Left kidney (tissue), 2 donors: ENCODE data around the gene CXCL8. TPM values are rescaled to one million over a fixed set of nuclear protein-coding genes. Genes with fewer than 3 reads are reported as not detected.

Experiments used
- DNase-seq: peaks from one replicate; pipeline ENCODE4 v3.0.0-alpha.2; 2013
- polyA plus RNA-seq: library from polyadenylated mRNA; unstranded; fragments of 120-200 nt; gene quantifications from one replicate; pipeline ENCODE4 v1.2.1, GENCODE V29; 2013; ENCODE audit not compliant: insufficient read length

CXCL8 gene
- polyA plus RNA-seq, 1 donor = 0.63 TPM

DNA sequence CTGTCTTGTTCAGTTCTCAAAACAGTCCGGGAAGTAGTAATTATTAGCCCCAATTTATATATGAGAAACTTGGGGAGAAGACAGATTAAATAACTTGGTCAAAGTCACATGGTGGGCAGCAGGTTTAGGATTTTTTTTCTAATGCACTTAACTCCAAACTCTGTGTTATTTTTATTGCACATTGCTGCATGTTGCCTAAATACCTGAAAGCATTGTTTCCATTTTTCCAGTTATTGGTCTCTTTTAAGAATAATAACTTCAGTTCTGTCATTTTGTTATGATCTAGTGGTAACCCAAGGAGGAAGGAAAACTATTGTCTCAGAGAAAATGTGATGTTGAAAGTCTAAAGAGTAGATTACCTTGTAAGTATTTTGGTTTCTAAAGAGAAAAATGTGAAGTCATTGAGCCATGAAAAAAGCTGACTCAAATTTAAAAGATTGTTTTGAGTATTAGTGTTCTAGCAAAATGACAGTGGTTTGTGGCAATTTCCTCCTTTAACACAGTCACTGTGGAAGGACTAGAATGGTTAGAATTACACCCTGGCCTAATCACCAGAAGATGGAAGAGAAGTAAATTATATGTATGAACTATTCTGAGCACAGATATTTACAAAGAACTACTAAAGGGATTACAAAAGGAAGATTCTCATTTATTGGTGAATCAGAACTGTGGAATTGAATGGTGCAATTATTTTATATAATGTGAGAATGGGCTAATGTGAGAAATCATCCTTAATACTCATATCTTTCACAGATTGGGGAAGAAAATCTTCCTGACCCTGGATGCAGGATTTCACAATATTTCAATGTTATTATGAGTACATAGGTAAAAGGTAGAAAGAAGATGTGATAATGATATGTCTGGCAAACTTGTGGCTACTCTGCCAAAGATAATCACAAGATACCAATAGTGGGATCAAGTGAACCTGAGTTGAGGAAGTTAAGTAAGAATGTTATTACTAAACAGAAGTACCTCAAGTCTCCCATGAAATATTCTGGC is 21.7 kb upstream of the CXCL8 start:
- no peak for DNase-seq

DNA sequence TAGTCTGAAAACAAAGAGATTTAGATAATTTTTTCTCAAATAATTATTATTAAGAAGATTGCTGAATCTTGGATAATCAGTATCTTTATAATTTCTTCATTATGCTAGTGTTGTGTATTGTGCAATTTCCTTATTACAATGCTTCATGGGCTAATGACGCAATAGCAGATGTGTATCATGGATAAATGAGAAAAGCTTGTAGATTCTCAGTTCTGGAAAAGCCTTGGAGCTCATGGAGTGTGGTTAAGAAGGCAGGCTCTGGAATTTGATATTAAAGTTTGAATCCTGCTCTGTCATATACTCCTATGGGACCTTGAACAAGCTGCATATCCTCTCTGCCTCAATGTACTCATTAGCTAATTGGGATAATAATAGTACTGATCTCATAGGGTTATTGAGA is 18.9 kb upstream of the CXCL8 start:
- DNase-seq = no peak

DNA sequence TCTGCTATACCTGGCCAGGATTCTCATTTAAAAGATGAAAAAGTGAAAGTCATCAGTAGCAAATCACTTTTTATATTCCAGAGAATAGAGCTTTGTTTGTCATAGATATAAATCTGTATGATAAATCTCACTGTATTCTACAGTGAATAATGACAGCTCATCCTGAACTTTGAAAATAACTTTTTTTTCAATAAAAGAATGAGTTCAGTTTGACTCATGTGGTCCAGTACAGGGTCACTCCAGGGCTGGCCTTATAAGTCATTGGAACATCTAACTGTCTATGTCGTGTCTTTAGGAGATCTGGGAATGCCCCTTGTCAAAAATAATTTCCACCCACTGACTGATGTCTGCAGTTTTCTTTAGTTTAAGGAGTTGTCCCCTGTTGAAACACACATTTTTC is 18.5 kb upstream of the CXCL8 start:
- DNase-seq = no peak

DNA sequence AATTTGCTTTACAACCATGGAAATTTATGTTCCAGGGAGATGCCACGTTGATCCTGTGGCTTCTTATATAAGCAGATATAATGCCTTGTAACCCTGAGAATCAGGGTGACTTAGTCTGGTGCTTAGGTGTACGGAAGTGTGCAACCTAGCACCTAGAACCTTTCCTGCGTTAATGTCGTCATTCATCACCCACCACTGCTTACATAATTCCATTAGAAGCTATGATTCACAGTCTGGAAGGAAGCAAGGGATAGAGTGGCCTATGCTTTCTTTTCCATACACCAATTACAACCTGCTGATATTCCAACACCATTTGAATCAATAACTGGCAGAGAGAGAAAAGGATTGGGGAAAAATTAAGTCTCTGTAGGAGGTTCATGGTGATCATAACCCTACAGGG is 17.3 kb upstream of the CXCL8 start:
- no peak for DNase-seq

DNA sequence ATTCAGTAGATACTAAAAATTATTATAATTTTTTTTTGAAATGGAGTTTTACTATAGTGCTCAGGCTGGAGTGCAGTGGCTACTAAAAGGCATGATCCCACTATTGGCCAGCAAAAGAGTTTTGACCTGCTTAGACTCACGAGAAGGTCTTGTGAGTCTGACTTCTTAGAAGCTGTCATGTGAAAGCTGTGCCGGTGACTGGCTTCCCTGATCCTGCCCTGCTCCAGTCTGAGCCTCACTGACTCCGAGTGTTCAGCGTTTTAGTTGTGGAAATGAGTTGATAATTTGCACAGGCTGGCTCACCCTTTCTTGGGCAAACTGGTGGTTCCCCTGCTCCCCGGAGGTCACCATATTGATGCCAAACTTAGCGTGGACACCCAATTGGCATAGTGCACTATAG is 16.4 kb upstream of the CXCL8 start:
- DNase-seq = no peak

DNA sequence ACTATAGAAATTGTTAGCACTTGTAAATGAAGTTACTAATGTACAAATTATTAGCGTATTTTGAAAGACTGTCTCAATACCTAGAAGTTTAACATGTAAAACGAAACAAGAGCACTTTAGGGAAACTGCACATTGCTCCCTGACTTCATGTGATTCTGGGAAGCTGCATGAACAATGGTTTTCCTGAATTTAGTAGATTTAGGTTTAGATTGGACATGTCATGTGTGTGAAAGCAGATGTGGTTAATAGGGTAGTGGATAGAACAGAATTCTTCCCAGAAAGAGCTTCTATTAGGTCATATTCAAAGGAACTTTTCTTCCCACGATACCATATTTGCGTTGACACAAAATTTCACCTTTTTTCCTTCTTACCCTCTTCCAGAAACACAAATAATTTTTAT is 14.9 kb upstream of the CXCL8 start:
- no peak for DNase-seq

DNA sequence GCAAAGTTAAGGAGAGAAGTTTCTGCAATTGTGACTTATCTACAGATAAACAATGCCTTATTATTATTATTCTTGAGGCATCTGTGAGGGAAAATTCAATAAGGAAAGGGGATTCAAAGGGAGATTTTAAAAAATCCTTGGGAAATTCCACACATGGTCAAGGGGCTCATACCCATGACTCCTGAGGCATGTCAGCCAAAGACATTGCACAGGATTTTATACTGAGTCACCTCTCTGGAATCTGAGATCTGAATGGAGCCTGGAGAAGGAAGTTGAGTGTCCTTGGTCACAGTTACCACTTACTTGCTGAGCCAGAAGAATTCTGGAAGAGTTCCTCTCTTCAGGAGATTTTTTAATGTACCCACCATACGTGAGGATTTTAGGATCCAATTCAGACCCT is 14.4 kb upstream of the CXCL8 start:
- no peak for DNase-seq

DNA sequence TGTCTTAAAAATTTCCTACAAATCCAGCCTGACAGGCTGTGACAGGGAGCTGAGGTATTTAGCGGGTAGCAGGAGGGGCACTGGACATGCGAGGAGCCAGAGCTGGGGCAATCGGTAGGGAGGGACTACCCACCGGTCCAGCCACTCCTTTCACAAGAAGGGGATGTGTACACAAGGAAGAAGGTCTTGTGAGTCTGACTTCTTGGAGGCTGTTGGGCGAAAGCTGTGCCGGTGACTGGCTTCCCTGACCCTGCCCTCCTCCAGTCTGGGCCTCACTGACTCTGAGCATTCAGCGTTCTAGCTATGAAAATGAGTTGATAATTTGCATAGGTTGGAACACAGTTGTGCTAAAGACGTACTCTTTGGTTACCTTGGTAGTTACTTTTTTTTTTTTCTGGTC is 12.7 kb upstream of the CXCL8 start:
- no peak for DNase-seq

DNA sequence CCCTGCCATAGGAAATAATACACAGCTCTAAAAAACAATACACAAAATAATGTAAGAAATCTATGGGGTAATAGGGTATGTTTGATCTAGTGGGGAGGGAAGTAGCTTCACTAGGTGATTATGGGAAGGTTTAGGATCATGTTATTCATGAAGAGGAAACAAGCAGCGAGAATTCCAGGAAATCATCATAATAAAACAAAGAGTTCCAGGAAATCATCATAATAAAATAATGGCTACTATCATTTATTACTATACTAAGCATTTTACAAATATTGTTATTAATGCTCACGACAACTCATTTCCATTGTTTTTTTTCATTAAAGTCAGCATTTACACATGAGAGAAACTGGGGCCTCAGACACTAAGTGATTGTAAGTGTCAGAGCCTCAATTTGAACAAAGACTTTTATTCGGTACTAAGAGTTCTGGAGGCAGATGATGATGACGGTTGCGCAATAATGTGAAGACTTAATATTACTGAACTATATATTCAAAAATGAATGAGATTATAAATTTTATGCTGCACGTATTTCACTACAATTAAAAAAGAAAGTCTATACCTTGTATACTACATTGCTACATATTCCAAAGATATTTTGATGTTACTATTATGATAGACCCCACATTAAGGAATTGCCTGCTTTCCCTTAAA is 12.2 kb upstream of the CXCL8 start:
- DNase-seq = no peak

DNA sequence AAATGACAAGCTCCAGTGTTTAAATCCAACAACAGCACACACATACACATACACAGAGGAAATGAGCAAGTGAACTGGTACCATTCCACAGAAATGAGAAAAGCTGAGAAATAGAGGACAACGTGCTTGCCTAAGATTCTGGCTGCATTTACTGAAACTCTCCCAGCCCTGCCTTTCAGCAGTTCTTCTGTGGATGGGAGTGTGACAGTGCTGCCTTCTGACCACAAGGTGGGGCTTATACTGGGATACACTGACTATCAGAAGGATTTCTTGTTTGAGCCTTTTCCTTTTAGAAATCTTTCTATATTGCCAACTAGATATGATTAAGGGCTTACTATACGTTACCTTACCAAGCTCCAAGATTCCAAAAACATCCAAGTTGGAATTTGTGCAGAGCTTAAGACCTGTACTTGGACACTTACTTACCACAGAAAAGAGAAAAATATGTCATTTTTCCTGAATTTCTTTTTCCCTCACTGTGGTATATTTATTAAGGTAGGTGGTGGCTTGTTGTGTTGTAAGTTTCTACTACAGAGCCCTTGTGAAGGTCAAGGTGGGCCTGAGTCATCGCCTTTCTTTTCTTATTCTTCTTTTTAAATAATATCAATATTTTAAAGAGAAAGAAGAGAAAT is 10.7 kb upstream of the CXCL8 start:
- DNase-seq = peak; percentile 54

DNA sequence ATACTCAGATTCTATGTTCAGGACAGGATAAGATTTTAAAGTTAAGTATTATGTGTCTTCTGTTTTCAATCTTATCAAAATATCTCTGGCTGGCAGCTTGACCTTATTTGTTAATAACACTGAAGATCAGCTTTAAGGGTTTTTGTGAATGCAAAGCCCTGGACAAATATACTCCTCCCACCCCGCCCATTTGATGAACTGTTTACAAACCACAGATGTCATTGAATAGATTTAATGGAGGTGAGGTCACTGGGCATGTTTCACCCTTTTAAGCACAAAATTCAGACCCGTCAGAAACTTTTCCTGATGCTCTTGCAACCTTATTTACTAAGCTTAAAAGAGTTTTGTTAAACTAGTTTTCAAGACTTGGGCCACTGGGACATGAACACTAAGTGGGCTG is 10.1 kb upstream of the CXCL8 start:
- no peak for DNase-seq

DNA sequence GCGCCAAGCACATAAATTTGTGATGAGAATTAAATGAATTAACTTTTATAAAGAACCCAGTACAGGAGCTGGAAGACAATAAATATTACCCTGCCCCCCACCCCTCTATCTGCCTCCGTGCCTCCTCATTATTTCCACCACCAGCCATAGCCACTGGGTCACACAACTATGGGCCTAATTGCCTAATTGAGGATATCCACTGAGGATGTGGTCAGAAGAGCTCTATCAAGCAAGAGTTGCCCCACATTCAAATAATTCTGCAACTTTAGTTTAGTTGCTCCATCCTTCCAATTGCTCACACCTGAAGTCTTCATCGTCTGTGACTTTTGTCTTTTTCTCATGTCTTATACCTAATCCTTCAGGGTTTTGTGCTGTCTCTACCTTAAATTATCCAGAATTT is 9.5 kb upstream of the CXCL8 start:
- DNase-seq = no peak

DNA sequence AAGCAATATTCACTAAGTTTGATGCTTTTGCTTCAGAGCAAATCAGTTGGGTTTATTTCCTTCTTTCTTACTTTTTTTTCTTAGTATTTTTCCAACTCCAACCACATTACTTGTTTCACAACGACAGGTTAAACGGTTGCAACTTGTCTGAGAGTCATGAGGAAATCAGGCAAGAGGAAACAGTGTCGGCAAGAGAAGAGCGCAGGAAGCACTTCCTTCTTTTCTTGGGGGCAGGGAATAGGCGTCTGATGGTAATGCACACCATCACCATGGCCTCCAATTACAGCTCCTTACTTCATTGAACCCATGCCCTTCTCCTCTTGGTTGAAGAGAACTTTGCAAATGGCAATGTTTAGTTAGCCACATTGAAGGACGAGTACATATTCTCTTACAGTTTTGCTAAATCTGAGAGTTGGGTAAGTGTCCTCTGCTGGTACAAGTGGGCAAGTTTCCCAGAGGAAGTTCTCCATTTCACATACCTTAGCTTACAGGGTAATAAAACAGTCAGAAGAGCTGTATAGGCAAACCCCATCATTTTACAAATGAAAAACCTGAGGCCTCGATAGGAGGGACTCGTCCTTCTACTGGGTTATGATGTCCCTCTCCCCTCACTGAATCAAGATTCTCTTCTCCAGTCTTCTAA is 8.3 kb upstream of the CXCL8 start:
- no peak for DNase-seq

DNA sequence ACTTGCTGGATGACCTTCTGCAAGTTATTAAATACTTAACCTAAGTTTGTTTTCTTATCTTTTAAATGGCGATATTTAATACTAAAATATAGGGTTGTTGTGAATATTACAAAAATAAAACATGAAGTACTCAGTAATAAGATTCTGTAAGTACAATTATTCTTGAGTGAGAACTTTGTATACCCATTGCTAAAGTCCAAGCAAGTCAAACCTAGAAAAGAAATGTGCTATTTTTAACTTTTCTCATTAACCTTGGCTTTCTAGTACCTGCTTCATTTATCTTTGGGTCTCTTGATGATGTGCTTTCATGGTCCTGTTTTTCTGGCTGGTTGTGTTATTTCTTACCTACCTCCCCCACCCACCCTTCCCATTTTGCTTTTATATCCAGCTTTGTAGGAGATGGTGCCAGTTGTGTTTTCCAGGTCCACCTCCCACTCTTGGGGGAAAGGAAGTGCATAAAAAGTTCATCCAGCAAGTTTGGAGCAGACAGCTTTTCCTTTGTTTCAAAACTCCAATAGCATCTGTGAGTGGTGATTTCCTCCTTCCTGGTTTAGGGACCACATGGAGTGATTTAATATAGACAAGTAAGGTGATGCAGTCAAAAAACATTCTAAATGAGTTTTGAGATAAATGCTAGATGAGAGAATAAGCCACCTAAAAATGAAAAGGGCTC is 7.5 kb upstream of the CXCL8 start:
- DNase-seq = no peak

DNA sequence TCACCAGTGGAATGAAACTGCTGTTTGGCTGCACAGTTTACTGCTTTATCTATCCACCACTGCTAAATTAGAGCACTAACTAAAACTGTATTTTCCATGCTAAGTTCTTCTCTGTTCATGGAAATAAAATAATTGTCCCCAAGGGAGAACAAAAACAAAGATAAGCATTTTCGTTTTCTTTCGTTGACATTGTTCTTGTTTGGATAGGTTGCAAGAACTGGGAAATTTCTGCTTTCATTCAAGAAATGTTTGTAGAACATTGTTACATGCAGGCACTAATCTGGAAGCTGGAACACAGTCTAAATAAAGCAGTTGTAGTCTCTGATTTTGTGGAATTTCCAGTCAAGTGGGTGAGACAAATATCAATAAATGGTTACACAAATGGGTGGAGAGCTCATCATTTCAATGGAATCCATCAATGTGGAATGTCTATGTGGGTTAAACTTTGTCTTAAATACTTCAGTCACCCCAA is 5.8 kb upstream of the CXCL8 start:
- DNase-seq = no peak

DNA sequence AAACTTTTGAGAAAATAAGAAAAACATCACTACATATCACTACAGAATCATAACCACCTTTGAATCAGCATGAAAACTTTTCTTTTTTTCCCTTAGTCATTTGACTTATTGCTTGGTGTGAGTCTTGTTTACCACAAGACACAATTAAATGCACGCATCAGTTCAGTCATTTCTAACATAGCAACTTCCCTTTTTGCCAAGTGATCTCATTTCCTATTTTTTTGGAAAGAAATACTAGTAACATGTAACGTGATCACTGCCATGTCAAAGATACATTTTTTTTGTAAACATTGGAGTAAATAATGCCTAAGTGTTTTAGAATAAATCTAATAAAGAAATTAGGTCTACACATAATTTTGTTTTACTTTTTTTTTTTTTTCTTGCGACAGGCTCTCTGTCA is 5.1 kb upstream of the CXCL8 start:
- no peak for DNase-seq

DNA sequence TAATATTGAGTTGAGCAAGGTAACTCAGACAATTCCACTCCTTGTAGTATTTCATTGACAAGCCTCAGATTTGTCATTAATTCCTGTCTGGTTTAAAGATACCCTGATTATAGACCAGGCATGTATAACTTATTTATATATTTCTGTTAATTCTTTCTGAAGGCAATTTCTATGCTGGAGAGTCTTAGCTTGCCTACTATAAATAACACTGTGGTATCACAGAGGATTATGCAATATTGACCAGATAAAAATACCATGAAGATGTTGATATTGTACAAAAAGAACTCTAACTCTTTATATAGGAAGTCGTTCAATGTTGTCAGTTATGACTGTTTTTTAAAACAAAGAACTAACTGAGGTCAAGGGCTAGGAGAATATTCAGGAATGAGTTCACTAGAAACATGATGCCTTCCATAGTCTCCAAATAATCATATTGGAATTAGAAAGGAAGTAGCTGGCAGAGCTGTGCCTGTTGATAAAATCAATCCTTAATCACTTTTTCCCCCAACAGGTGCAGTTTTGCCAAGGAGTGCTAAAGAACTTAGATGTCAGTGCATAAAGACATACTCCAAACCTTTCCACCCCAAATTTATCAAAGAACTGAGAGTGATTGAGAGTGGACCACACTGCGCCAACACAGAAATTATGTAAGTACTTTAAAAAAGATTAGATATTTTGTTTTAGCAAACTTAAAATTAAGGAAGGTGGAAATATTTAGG is 821 bp downstream of the CXCL8 start:
- no peak for DNase-seq

DNA sequence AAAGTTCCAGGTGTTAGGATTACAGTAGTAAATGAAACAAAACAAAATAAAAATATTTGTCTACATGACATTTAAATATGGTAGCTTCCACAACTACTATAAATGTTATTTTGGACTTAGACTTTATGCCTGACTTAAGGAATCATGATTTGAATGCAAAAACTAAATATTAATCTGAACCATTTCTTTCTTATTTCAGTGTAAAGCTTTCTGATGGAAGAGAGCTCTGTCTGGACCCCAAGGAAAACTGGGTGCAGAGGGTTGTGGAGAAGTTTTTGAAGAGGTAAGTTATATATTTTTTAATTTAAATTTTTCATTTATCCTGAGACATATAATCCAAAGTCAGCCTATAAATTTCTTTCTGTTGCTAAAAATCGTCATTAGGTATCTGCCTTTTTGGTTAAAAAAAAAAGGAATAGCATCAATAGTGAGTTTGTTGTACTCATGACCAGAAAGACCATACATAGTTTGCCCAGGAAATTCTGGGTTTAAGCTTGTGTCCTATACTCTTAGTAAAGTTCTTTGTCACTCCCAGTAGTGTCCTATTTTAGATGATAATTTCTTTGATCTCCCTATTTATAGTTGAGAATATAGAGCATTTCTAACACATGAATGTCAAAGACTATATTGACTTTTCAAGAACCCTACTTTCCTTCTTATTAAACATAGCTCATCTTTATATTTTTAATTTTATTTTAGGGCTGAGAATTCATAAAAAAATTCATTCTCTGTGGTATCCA is 1.6 kb downstream of the CXCL8 start:
- no peak for DNase-seq

DNA sequence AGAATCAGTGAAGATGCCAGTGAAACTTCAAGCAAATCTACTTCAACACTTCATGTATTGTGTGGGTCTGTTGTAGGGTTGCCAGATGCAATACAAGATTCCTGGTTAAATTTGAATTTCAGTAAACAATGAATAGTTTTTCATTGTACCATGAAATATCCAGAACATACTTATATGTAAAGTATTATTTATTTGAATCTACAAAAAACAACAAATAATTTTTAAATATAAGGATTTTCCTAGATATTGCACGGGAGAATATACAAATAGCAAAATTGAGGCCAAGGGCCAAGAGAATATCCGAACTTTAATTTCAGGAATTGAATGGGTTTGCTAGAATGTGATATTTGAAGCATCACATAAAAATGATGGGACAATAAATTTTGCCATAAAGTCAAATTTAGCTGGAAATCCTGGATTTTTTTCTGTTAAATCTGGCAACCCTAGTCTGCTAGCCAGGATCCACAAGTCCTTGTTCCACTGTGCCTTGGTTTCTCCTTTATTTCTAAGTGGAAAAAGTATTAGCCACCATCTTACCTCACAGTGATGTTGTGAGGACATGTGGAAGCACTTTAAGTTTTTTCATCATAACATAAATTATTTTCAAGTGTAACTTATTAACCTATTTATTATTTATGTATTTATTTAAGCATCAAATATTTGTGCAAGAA is 2.3 kb downstream of the CXCL8 start:
- no peak for DNase-seq

DNA sequence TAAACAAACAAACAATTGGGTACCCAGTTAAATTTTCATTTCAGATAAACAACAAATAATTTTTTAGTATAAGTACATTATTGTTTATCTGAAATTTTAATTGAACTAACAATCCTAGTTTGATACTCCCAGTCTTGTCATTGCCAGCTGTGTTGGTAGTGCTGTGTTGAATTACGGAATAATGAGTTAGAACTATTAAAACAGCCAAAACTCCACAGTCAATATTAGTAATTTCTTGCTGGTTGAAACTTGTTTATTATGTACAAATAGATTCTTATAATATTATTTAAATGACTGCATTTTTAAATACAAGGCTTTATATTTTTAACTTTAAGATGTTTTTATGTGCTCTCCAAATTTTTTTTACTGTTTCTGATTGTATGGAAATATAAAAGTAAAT is 2.9 kb downstream of the CXCL8 start:
- DNase-seq = no peak
